Measurements from ENCODE around the gene PRSS8.
"Not testable (repeated sequence)": the region's sequence is repeated elsewhere in the genome, so short reads cannot be mapped to it uniquely, and the experiment has no call there.

PRSS8 gene

DNA sequence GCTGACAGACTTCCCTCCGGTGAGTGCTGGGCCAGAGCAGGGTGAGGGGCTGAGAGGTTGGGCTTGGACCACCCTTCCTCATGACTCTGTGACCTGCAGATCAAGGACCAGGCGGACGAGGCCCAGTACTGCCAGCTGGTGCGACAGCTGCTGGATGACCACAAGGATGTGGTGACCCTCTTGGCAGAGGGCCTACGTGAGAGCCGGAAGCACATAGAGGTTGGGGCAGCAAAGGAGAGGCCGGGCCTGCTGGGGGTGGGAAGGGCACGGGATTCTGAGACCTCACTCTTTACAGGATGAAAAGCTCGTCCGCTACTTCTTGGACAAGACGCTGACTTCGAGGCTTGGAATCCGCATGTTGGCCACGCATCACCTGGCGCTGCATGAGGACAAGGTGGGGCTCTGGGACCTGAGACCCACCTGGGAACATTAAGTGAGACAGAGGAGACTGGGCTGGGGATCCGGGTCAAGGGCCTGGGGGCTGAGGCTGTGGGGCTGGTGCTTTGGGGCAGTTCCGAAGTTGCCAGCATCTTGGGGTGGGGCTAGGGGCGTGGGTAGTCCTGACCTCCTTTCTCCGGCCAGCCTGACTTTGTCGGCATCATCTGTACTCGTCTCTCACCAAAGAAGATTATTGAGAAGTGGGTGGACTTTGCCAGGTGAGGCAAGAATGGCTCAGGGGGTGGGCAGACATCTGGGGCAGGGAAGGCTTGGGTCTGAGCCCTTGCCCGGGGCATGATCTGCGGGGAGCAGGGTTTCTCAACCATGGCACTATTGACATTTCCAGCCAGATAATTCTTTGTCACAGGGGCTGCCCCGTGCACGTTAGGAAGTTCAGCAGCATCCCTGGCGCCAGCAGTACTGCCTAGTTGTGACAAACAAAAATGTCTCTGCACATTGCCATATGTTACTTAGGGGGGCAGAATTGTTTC is 25.2 kb downstream of the PRSS8 start:
- intact Hi-C loops (cut with DNase I), result no loop called here
- DNase-seq, result no peak

DNA sequence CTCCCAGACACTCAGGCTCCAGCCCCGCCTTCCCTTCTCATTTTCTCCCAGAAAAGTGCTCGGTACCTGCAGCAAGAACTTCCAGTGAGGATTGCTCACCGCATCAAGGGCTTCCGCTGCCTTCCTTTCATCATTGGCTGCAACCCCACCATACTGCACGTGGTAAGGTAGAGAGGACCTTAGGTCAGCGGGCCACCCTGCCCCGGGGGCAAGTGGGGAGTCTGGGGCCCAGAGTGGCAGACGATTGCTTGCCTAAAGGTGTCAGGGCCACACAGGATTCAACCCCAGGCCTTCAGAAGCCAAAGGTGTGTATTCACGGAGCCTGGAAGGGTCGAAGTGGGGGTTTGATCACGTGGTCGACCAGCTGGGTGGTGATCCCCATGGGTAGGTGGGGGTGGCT is 25.9 kb downstream of the PRSS8 start:
- intact Hi-C loops (cut with DNase I), result no loop called here

DNA sequence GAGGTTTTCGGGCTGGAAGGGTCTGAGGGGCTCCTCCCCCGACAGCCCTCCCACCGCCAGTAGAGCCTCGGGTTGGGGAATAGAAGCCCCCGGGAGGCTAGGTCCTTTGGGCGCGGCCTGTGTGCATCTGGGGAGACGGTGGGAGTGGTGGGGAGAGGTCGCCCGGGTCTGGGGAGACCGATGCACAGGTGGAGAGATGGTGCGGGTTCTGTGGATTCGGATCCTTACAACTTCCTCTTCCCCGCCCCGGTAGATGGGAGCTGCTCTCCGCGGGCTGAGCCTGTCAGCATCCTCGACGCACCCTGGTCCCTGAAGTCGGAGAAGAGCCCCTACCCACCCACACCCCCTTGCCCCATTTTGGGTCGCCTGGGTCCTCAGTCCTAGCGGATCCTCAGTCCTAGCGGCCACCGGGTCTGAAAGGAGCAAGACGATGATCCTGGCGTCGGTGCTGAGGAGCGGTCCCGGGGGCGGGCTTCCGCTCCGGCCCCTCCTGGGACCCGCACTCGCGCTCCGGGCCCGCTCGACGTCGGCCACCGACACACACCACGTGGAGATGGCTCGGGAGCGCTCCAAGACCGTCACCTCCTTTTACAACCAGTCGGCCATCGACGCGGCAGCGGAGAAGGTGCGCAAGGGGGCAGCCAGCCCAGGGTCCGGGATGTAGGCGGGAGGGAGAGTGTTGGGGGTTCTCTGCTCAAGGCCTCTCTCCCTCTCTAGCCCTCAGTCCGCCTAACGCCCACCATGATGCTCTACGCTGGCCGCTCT is 26.6 kb downstream of the PRSS8 start:
- intact Hi-C loops (cut with DNase I), result no loop called here
- DNase-seq, result no peak

More for the DNA sequence above, 25.9 kb downstream of the PRSS8 start:
- DNase-seq, result no peak

DNA sequence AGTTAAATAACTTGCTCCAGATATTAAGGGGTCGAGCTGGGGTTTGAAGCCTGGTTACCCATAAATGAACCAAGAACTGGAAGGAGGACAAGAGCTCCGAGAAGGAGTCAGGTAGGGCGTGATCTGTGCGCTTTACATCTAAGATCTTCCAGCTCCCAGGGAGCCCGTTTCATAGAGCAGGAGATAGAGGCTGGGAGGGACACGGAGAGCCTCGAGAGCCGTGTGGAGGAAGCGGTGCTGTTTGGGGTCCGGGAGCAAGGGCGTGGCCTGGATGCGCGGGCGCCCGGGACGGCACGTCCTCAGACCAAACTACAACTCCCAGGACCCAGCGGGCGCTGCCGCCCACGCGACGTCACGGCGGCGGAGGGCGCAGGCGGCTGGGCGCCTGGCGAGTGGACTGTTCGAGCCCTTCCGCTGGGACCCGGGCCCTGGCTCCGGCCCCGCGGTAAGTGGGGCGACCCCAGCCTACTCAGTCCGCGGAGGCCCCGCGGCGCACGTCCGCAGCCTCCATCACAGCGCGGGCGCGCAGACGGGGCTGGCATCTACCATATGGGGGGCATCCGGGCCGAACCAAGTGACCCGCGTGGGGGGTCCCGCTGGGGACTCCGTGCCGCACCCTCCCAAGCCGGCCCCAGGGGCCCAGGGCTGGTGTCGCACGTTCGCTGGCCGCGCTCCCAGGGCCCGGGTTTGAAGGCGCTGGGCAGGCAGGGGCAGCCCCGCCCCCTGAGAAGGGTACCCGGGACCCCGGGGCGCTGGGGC is 27.3 kb downstream of the PRSS8 start, which contains the start of gene BCKDK:
Gene BCKDK, plus strand, starts transcription at position 352 of the 759 bp plus-strand sequence. CDS start 838 bp downstream, outside the sequence.
- DNase-seq, result peak; percentile 45 to 91 (median 84)
- intact Hi-C loops (cut with DNase I), result no loop called here

DNA sequence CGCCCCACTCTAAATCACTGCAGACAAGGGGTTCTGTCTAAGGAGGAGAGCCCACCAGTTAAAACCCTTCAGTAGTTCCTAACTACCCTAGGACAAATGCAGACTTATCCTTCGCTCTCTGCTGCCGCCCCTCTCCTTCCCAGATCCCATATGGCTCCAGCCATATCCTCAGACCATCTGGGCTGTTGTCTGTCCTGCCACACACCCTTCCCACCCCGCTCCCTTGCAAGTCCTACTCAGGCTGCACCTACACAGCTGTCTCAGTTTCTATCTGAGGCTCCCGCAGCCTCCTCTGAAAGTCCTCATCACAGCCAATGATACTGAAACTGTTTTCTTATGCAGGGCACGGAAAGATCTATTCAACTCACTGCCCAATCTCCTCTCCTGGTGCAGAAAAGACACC is 28.1 kb downstream of the PRSS8 start:
- intact Hi-C loops (cut with DNase I), result no loop called here
- no peak for DNase-seq

DNA sequence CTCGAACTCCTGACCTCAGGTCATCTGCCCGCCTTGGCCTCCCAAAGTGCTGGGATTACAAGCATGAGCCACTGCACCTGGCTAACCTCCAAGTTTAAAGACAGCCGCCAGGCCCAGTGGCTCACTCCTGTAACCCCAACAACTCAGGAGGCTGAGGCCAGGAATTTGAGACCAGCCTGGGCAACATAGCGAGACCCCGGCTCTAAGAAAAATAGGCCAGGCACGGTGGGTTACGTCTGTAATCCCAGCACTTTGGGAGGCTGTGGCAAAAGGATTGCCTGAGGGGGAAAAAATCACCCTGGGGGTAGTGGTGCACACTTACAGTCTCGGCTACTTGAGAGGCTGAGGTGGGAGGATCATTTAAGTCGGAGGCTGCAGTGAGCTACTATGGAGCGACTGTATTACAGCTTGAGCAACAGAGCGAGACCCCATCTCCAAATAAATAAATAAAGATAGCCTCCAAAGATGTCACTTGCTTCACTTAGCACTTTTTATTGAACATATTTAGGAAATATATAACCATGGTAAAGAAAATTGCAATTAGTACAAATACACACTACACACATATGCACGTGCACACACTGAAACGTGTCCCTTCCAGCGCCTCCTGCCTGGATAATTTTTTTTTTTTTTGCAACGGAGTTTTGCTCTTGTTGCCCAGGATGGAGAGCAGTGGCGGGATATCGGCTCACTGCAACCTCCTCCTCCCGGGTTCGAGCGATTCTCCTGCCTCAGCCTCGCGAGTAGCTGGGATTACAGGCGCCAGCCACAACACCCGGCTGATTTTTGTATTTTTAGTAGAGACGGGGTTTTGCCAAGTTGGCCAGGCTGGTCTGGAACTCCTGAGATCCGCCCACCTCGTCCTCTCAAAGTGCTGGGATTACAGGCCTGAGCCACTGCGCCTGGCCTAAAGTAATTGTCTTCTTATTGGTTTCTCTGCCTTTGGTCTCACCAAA is 28.7 kb downstream of the PRSS8 start:
- DNase-seq, result no peak
- intact Hi-C loops (cut with DNase I), result no loop called here

DNA sequence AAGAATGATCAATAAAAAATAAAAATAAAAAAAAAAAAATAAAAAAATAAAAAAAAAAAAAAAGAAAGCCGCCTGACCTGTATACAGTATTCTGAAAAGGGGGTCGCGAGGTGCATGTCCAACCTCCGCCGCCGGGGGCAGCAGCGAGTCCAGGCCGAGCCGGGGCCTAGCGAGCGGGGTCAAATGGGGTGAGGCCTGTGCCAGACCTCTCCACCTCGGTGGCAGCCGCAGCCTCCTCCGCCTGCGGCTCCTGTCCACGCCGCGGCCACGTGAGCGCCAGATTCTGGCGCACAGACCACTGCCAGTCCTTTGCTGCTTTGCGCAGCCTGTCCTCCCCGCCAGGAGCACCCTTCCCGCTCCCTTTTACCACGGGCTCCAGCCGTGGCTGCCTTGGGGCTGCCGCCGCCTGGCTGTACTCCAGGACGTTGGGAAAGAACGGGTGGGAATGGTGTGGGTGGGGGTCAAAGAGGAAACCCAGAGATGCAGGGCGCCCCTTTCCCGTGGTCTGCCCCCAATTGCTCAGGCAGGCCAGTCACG is 29.8 kb downstream of the PRSS8 start:
- intact Hi-C loops (cut with DNase I), result no loop called here
- DNase-seq, result peak; percentile 74 to 95 (median 88)

DNA sequence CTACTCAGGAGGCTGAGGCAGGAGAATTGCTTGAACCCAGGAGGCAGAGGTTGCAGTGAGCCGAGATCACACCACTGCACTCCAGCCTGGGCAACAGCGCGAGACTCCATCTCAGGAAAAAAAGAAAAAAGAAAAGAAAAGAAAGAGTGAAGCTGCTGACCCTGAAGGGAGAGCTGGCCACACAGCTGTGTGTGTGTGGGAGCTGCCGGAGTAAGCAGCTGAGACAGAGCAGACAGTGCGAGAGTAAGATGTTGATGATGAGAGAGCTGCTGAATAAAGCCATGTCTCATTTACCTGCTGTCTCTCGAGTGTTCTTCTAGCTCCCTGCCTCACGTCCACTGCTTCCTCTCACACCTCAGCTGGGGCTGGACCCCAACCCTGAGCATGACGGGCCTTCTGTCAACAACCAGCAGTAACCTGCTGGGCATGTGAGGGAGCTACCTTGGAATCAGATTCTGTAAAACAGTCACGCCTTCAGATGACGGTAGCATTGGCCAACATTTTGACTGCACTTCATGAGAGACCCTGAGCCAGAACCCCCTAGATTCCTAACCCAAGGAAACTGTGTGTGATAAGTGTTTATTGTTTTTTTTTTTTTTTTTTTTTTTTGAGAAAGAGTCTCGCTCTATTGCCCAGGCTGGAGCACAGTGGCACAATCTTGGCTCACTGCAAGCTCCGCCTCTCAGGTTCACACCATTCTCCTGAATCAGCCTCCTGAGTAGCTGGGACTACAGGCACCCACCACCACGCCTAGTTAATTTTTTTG is 34.5 kb downstream of the PRSS8 start:
- intact Hi-C loops (cut with DNase I); DNase-seq: not testable (repeated sequence)

DNA sequence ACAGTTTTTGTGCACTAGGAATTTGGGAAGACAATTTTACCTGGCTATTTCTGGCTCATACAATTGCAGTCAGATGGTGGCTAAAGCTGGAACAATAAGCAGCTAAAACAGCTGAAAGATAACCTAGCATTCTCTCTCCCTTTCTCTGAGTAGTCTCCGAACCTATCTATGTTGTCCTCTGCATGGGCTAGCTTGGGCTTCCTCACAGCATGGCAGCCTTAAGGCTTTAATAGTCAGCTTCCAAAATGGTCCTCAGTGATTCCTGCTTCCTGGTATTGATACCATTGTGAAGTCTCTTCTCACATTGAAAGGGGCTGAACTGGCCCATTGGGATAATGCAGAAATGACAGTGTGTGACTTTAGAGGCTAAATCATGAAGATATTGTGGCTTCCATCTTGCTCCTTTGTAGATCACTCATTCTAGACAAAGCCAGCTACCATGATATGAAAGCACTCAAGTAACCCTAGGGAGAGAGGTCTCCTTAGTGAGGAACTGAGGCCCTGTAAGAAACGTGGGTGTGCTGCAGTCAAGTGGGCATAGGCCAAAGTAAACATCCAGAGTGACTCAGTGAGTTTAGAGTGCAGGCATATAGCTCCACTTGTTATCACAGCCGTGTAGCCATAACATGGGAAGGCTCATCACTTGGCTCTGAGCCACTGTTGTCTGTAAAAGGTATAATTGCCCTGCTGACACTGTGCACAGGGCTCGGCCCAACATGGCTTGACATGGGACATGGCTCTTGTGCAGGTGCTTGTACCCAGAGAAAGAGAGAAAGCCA is 35.5 kb downstream of the PRSS8 start:
- intact Hi-C loops (cut with DNase I), result loop anchor here (10.0 kb wide), 1 partner anchor 115 kb away; the partner anchor contains the start of gene HSD3B7
- no peak for DNase-seq

DNA sequence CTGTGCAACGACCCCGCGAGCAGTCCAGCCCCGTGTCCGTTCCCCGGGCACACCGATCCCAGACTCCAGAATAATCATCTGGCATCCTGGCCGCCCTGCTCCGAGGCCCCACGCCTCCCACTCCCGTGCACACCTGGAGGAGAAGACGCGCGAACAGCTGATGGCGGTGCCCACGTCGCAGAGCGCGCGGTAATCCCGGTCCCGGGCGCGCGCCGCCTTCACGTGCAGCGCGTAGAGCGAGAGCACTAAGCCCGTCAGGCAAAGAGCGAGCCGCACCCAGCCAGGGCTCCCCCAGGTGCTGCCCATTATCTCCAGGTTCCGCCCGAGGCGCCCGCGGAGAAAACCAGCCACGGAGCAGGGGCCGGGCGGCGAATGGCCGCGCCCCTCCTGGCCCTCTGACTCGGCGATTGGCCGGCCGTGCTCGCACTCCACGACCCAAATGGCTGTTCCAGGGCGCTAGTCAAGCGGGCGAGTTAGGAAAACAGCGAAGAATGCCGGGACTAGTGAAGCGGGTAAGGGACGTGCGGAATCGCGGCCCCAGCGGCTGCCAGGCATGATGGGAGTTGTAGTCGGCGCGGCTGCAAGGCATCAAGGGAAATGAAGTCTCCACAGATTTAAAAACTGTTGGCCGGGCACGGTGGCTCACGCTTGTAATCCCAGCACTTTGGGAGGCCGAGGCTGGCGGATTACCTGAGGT is 41.0 kb downstream of the PRSS8 start, which contains the start of gene VKORC1:
Gene VKORC1, minus strand, starts transcription at position 374 of the 697 bp plus-strand sequence. Its CDS starts 68 bp downstream, at position 306.
- peak; percentile 88 to 98 (median 95) for DNase-seq
- intact Hi-C loops (cut with DNase I), result loop anchor here (10.0 kb wide), 1 partner anchor 110 kb away; the partner anchor contains the start of gene HSD3B7

DNA sequence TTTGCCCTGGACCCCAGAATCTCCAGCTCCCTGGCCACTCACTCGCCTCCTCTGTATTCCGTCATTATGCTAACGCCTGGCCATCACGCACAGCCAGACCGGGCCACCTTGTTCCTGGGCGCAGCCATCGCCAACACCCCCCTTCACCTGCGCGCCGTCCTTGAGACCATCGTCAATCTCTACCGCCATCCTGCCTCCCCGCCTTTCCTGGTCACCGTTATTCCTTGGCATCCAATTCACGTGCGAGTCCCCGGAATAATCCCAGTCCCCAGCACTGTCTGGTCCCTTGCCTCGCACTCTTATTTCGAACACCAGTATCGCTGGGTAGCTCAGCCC is 41.5 kb downstream of the PRSS8 start:
- intact Hi-C loops (cut with DNase I), result loop anchor here (10.0 kb wide), 1 partner anchor 109 kb away; the partner anchor contains the start of gene HSD3B7

DNA sequence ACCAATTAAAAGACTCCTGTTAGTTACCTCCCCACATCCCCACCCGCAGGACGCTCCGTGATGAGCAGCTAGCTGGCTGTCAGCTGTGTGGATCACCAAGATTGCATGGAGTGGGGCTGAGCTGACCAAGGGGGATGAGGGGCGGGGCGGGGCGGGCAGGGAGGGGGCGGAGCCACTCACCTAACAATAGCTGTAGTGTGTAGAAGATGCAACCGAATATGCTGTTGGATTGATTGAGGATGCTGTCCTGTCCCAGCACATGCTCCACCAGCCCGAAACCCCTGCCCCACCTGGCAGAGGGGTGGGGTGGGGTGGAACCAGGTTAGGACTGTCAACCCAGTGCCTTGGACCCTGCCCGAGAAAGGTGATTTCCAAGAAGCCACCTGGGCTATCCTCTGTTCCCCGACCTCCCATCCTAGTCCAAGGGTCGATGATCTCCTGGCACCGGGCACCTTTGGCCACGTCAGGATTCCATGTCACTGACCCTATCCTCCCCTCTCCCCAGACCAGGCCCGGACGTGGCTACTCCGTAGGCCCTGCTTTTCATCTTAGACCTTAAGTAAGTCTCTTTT is 42.3 kb downstream of the PRSS8 start:
- intact Hi-C loops (cut with DNase I), result loop anchor here (10.0 kb wide), 1 partner anchor 108 kb away; the partner anchor contains the start of gene HSD3B7
- peak in 26 of 42 donors; percentile 29 to 73 (median 52) for DNase-seq

More for the DNA sequence above, 41.5 kb downstream of the PRSS8 start:
- peak in 4 of 42 donors; percentile 23 to 32 (median 30) for DNase-seq

DNA sequence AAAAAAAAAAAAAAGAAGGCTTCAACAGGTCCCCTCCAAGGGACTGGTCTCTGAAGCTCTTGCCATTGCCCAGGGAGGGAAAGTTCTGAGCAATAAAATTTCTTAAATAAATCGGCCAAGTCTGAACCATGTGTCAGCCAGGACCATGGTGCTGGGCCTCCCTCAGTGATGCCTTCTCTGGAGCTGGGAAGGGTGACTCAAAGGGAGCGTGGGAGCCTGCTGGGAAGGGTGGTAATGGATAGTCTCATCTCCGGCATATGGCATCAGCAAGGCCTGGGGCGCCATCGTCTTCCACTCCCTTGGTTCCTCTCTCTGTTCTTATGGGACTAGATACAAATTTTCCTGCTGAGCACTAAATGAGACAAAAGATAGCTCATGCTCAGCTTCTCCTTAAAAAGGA is 43.2 kb downstream of the PRSS8 start:
- DNase-seq, result no peak
- intact Hi-C loops (cut with DNase I), result loop anchor here (10.0 kb wide), 1 partner anchor 108 kb away; the partner anchor contains the start of gene HSD3B7

DNA sequence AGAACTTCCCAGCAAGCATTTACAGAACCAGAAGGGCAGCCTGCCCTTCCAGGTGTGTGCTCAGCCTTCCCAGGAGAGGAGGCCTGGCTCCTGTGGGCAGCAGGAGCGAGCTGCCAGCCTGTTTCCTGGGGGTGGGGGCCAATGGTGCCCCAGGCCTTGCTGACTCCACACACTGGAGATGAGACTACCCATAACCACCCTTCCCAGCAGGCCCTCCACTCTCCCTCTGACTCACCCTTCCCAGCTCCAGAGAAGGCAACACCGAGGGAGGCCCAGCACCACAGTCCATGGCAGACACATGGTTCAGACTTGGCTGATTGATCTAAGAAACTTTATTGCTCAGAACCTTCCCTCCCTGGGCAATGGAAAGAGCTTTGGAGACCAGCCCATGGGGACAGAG is 45.0 kb downstream of the PRSS8 start:
- DNase-seq, result no peak
- intact Hi-C loops (cut with DNase I), result loop anchor here (10.0 kb wide), 1 partner anchor 106 kb away; the partner anchor contains the start of gene HSD3B7

DNA sequence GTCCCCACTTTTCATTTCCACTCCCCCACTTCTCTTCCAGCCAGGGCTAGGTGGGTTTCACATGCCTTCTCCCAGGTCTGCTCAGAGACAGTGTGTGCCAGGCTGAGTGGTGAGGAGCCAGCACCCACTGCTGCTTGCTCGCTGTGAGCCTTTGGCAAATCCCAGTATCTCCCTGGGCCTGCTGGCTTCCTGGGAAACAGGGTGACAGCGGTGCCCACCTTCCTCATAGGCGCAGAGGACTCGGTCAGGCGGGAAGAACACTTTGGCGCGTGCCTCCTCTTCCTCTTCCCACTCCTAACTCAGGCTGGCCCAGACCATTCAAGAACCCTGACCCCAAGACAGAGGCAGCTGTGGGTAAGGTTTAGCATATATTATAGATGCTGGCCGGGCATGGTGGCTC is 46.3 kb downstream of the PRSS8 start:
- intact Hi-C loops (cut with DNase I), result no loop called here
- DNase-seq, result no peak
